CD14-positive monocyte (primary cell): Measurements from ENCODE around the gene C10orf71. TPM values are rescaled to one million over a fixed set of nuclear protein-coding genes. Genes with fewer than 3 reads are reported as not detected.

Source experiments
- DNase-seq, 3 donors: peaks; one replicate each; pipeline ENCODE4 v3.0.0-alpha.2; 2011 to 2022
- H2AFZ ChIP-seq: 2 replicates; pipeline ENCODE4 v1.6.0; 2012; ENCODE audit warnings: mild to moderate bottlenecking, low read depth, low read length, inconsistent platforms; ENCODE audit not compliant: insufficient read depth, poor library complexity, severe bottlenecking
- H3K27ac ChIP-seq, 2 donors: 1 replicate in 1 of 2; 2 replicates in 1 of 2; pipeline ENCODE4 v1.5.1; 2012 to 2013; ENCODE audit warnings: low read length in 2 of 2, control low read depth in 1 of 2, inconsistent platforms in 1 of 2, low read depth in 1 of 2, mild to moderate bottlenecking in 1 of 2
- H3K27me3 ChIP-seq, 2 donors: one replicate each; pipeline versions ENCODE4 v1.6.0 to v1.6.1; 2011 to 2013; ENCODE audit warnings: low read length in 2 of 2; ENCODE audit not compliant: control insufficient read depth in 2 of 2, insufficient read depth in 2 of 2
- H3K36me3 ChIP-seq, 2 donors: replicated peaks in 1 of 2; 1 replicate in 1 of 2; 2 replicates in 1 of 2; pipeline versions ENCODE4 v1.5.1 to v1.6.1; 2012 to 2013; ENCODE audit warnings: low read length in 2 of 2, control low read depth in 1 of 2, inconsistent platforms in 1 of 2, mild to moderate bottlenecking in 1 of 2; ENCODE audit not compliant: insufficient read depth in 2 of 2, control insufficient read depth in 1 of 2
- H3K4me1 ChIP-seq, 2 donors: 1 replicate in 1 of 2; 2 replicates in 1 of 2; pipeline versions ENCODE4 v1.5.1 to v1.6.1; 2012 to 2013; ENCODE audit warnings: low read length in 2 of 2, control low read depth in 1 of 2, inconsistent platforms in 1 of 2, mild to moderate bottlenecking in 1 of 2, moderate library complexity in 1 of 2; ENCODE audit not compliant: insufficient read depth in 2 of 2, control insufficient read depth in 1 of 2
- H3K4me2 ChIP-seq: replicated peaks from 2 replicates; pipeline ENCODE3; 2012; ENCODE audit warnings: low read length, moderate library complexity, mild to moderate bottlenecking; ENCODE audit not compliant: poor library complexity, severe bottlenecking; ENCODE audit errors: extremely low read depth
- H3K4me3 ChIP-seq, 3 experiments: fragments of 200-600 bp in 1 of 3; sonication (generic) in 1 of 3; replicated peaks in 1 of 3; 1 replicate in 2 of 3; 2 replicates in 1 of 3; pipeline ENCODE4 v1.5.1; 2011 to 2013; ENCODE audit warnings: low read length in 3 of 3, mild to moderate bottlenecking in 3 of 3, control low read depth in 2 of 3, low read depth in 2 of 3, inconsistent platforms in 1 of 3, moderate library complexity in 1 of 3
- H3K79me2 ChIP-seq: 2 replicates; pipeline ENCODE4 v1.6.0; 2012; ENCODE audit warnings: mild to moderate bottlenecking, control low read depth, inconsistent platforms, low read length, moderate library complexity; ENCODE audit not compliant: insufficient read depth
- H3K9ac ChIP-seq: 2 replicates; pipeline ENCODE4 v1.6.0; 2017; ENCODE audit warnings: low read length, mild to moderate bottlenecking; ENCODE audit not compliant: insufficient read depth, poor library complexity, severe bottlenecking
- H3K9me3 ChIP-seq, 2 donors: replicated peaks in 1 of 2; 1 replicate in 1 of 2; 2 replicates in 1 of 2; pipeline versions ENCODE4 v1.5.1 to v1.6.1; 2012 to 2013; ENCODE audit warnings: low read length in 2 of 2, control low read depth in 1 of 2; ENCODE audit not compliant: control insufficient read depth in 1 of 2, insufficient read depth in 1 of 2
- H4K20me1 ChIP-seq: 2 replicates; pipeline ENCODE4 v1.6.0; 2012; ENCODE audit warnings: mild to moderate bottlenecking, low read length, control low read depth, moderate library complexity; ENCODE audit not compliant: insufficient read depth
- H3K27ac Mint-ChIP-seq, 7 donors: one replicate each; pipeline ENCODE4 v1.8.0; 2020; ENCODE audit warnings: mild to moderate bottlenecking in 7 of 7, mixed read lengths in 7 of 7, moderate library complexity in 6 of 7, inconsistent platforms in 2 of 7
- H3K27me3 Mint-ChIP-seq, 3 donors: one replicate each; pipeline ENCODE4 v1.8.0; 2021 to 2022; ENCODE audit warnings: low read depth in 3 of 3, mild to moderate bottlenecking in 3 of 3, mixed read lengths in 3 of 3, moderate library complexity in 3 of 3, inconsistent platforms in 1 of 3
- H3K36me3 Mint-ChIP-seq, 2 donors: one replicate each; pipeline ENCODE4 v1.8.0; 2020; ENCODE audit warnings: mixed read lengths in 2 of 2, inconsistent platforms in 1 of 2, mild to moderate bottlenecking in 1 of 2
- H3K4me1 Mint-ChIP-seq: one replicate; pipeline ENCODE4 v1.8.0; 2020; ENCODE audit warnings: mild to moderate bottlenecking, mixed read lengths
- H3K4me3 Mint-ChIP-seq, 2 donors: one replicate each; pipeline ENCODE4 v1.8.0; 2020; ENCODE audit warnings: mild to moderate bottlenecking in 2 of 2, mixed read lengths in 2 of 2, moderate library complexity in 1 of 2
- H3K9me3 Mint-ChIP-seq, 7 donors: one replicate each; pipeline ENCODE4 v1.8.0; 2020 to 2022; ENCODE audit warnings: mixed read lengths in 7 of 7, mild to moderate bottlenecking in 6 of 7, moderate library complexity in 6 of 7, inconsistent platforms in 2 of 7
- WGBS: methylation state at CpG from one replicate; pipeline ENCODE4 v1.1.5; 2013; ENCODE audit warnings: missing lambda C conversion rate; ENCODE audit not compliant: insufficient coverage; 5-methylcytosine and 5-hydroxymethylcytosine counted together
- intact Hi-C, 2 donors: fragments of 100-400 bp; cut with micrococcal nuclease; formaldehyde crosslinking; loops; one replicate each; pipeline versions ENCODE4 v1.15.0 to v1.15.1; 2023
- polyA plus RNA-seq, 3 donors: library from polyadenylated mRNA; depleted of rRNA in 1 of 3; unstranded in 2 of 3; stranded (reverse) in 1 of 3; fragments of 300-500 nt in 2 of 3; fragments of >200 nt in 1 of 3; fragmentation: Illumina TruSeq in 2 of 3; gene quantifications; 1 replicate in 2 of 3; 2 replicates in 1 of 3; pipeline ENCODE4 v1.2.3, GENCODE V29; 2012 to 2021
- TF ChIP-seq, protein P1 (sequence below): fragments of 200-600 bp; IDR thresholded peaks from one replicate; pipeline ENCODE4 v1.8.0; 2022; ENCODE audit warnings: antibody characterized with exemption, mild to moderate bottlenecking

The C10orf71 gene
- polyA plus RNA-seq, 3 donors = not detected

GRCh38 chr10:49323896-49324270 is 24.9 kb downstream of the C10orf71 start:
- peaks cover 2 to 15% (median 4%) of the 10 kb centered on the region in 3 donors for H3K27me3 Mint-ChIP-seq
- 82% methylated on average over 2 of the region's 9 CpGs for WGBS
- intact Hi-C loops = loop anchor here (5.0 kb wide), 2 partner anchors 47 to 68 kb away; no protein-coding TSS in a partner anchor
- Histone ChIP-seq H3K4me3 (no peak overlapping the region), H3K4me1 (peaks cover 19 to 41% of the 10 kb centered on the region in 2 donors), H3K9me3 (no peaks in the 10 kb centered on the region), H3K27me3 (no peaks in the 10 kb centered on the region), H4K20me1 (no peaks in the 10 kb centered on the region), H3K36me3 (no peaks in the 10 kb centered on the region), H3K27ac (no peak overlapping the region), H3K4me2 (no peak overlapping the region), H3K79me2 (no peaks in the 10 kb centered on the region), H3K9ac (no peak overlapping the region), H2AFZ (no peak overlapping the region)
- peaks cover 0 to 2% (median 0%) of the 10 kb centered on the region in 7 donors for H3K9me3 Mint-ChIP-seq
- peak in 1 of 3 donors; percentile 2 for DNase-seq
- H3K4me3 Mint-ChIP-seq = no peak overlapping the region
- H3K4me1 Mint-ChIP-seq = peaks cover 42% of the 10 kb centered on the region
- TF ChIP-seq, protein P1, sequence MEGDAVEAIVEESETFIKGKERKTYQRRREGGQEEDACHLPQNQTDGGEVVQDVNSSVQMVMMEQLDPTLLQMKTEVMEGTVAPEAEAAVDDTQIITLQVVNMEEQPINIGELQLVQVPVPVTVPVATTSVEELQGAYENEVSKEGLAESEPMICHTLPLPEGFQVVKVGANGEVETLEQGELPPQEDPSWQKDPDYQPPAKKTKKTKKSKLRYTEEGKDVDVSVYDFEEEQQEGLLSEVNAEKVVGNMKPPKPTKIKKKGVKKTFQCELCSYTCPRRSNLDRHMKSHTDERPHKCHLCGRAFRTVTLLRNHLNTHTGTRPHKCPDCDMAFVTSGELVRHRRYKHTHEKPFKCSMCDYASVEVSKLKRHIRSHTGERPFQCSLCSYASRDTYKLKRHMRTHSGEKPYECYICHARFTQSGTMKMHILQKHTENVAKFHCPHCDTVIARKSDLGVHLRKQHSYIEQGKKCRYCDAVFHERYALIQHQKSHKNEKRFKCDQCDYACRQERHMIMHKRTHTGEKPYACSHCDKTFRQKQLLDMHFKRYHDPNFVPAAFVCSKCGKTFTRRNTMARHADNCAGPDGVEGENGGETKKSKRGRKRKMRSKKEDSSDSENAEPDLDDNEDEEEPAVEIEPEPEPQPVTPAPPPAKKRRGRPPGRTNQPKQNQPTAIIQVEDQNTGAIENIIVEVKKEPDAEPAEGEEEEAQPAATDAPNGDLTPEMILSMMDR = no peak
- peak overlapping the region in 2 of 7 donors; percentile 14 to 57 for H3K27ac Mint-ChIP-seq
- H3K36me3 Mint-ChIP-seq = no peaks in the 10 kb centered on the region

DNA sequence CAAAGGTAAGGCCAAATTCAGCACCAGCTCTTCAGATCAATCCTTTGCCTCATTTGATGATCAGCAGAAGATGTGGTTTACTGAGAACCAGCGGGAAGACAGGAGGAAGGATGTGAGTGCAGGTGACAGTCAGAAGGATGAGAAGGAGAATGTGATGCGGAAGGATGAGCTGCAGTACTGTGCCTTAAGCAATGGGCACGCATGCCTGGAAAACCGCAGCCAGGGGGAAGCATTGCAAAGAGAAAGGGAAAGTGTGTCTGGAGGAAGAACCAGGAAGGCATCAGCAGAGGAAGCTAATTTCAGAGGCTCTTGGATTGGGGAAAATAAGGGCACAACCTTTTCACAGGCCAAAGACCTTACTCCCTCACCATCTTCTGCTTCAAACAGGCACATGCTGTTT is 25.7 kb downstream of the C10orf71 start:
- Mint-ChIP-seq H3K36me3 (no peaks in the 10 kb centered on the region), H3K27ac (peak overlapping the region in 2 of 7 donors; percentile 0 to 10), H3K4me3 (peak overlapping the region in 1 of 2 donors; percentile 1), H3K4me1 (peaks cover 43% of the 10 kb centered on the region), H3K9me3 (peaks cover 0 to 2% (median 0%) of the 10 kb centered on the region in 7 donors), H3K27me3 (peaks cover 2 to 17% (median 4%) of the 10 kb centered on the region in 3 donors)
- no peaks in the 10 kb centered on the region for H3K27me3 ChIP-seq
- no peak overlapping the region for H3K4me3 ChIP-seq
- 50% methylated on average over 4 of the region's 4 CpGs for WGBS
- H3K4me2 ChIP-seq = no peak overlapping the region
- H3K36me3 ChIP-seq = no peaks in the 10 kb centered on the region
- no peak overlapping the region for H2AFZ ChIP-seq
- H4K20me1 ChIP-seq = no peaks in the 10 kb centered on the region
- no peaks in the 10 kb centered on the region for H3K9me3 ChIP-seq
- TF ChIP-seq, protein P1 = no peak
- H3K4me1 ChIP-seq = peaks cover 20 to 41% of the 10 kb centered on the region in 2 donors
- no peaks in the 10 kb centered on the region for H3K79me2 ChIP-seq
- H3K9ac ChIP-seq = no peak overlapping the region
- peak in 2 of 3 donors; percentile 59 to 71 for DNase-seq
- peak overlapping the region in 1 of 2 donors; percentile 7 for H3K27ac ChIP-seq
- intact Hi-C loops = loop anchor here (5.0 kb wide), 2 partner anchors 47 to 68 kb away; no protein-coding TSS in a partner anchor
